ENCODE data around the gene KCNJ16. TPM values are rescaled to one million over a fixed set of nuclear protein-coding genes. Genes with fewer than 3 reads are reported as not detected.

KCNJ16 gene
- total RNA-seq, 2 donors from 2014 or later = 1.3 TPM; not detected in 1

DNA sequence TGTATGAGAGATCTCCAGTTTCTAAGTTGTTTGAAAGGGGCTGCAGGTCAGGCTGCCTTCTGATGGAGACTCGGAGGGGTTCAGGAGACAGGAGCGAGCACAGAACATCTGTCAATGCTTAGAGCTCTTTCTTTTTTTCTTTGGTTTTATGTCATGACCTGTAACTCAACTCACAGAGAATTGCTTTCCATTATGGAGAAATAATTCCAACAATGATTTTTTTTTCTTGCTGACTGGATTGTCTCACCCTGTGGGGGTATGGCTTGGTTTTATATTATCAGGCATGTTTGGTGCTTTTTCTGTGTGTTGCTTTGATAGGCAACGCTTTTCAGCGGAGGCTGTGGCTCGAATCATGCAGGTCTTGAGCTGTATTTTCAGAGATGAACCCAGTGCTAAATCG is 83.6 kb downstream of the KCNJ16 start:
- Histone ChIP-seq H3K36me3 (no peaks in the 10 kb centered on the region), H3K9me3 (no peaks in the 10 kb centered on the region), H3K4me1 (replicated peaks) (no peaks in the 10 kb centered on the region), H3K27ac (no peak overlapping the region), H3K27me3 (replicated peaks; ENCODE audit: insufficient read depth) (no peaks in the 10 kb centered on the region), H3K4me3 (no peak overlapping the region)
- TF ChIP-seq POLR2A (IDR thresholded peaks at IDR 0.05) = no peak
- TF ChIP-seq POLR2AphosphoS5 (IDR thresholded peaks at IDR 0.05) = no peak
- TF ChIP-seq, protein P1, sequence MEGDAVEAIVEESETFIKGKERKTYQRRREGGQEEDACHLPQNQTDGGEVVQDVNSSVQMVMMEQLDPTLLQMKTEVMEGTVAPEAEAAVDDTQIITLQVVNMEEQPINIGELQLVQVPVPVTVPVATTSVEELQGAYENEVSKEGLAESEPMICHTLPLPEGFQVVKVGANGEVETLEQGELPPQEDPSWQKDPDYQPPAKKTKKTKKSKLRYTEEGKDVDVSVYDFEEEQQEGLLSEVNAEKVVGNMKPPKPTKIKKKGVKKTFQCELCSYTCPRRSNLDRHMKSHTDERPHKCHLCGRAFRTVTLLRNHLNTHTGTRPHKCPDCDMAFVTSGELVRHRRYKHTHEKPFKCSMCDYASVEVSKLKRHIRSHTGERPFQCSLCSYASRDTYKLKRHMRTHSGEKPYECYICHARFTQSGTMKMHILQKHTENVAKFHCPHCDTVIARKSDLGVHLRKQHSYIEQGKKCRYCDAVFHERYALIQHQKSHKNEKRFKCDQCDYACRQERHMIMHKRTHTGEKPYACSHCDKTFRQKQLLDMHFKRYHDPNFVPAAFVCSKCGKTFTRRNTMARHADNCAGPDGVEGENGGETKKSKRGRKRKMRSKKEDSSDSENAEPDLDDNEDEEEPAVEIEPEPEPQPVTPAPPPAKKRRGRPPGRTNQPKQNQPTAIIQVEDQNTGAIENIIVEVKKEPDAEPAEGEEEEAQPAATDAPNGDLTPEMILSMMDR (IDR thresholded peaks at IDR 0.05) = no peak
- 90% methylated on average over 6 of the region's 6 CpGs for WGBS
- DNase-seq (ENCODE audit: low spot score) = no peak
- intact Hi-C loops (cut with DNase I) = no loop called here

DNA sequence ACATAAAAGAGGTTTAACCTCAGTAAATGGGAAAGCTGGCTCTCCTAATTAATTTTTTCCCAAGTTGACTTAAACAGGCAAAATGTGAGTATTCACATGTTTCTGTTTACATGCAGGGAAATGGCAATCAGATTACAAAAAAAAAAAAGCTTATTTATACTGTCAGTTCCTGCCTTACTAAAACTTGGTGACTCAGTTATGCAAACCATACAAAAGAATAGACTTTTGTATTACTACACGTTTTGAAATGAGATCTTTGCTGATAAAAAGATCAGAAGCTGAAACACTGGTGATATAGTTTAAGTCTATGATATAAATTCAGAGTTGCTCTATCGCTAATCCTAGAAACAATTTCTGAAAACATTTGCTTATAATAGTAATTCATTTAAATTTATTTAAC is 85.0 kb downstream of the KCNJ16 start:
- TF ChIP-seq POLR2AphosphoS5 (IDR thresholded peaks at IDR 0.05) (no peak), POLR2A (IDR thresholded peaks at IDR 0.05) (no peak)
- TF ChIP-seq, protein P1 (IDR thresholded peaks at IDR 0.05) = no peak
- Histone ChIP-seq H3K9me3 (no peaks in the 10 kb centered on the region), H3K36me3 (no peaks in the 10 kb centered on the region), H3K27ac (no peak overlapping the region), H3K4me3 (no peak overlapping the region), H3K4me1 (replicated peaks) (no peaks in the 10 kb centered on the region), H3K27me3 (replicated peaks; ENCODE audit: insufficient read depth) (no peaks in the 10 kb centered on the region)
- 38% methylated on average over 2 of the region's 2 CpGs for WGBS
- no peak for DNase-seq (ENCODE audit: low spot score)
- intact Hi-C loops (cut with DNase I) = no loop called here

DNA sequence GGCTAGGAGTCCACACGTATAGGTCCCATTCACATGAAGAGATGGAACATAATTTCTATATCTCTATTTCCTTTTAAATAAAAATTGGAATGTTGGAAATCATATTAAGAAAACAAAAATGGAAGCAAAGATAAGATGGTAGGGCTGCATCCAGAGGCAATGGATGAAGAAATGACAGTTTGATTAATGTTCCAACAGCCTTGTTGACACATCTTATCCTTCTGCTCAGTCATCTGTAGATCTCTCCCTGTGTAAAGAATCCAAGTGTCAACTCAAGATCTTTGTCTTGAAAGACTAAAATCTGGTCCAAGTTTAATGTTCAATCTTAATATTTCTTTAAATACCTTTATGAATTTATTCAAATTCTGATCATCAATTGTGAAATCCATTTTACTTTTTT is 86.5 kb downstream of the KCNJ16 start:
- intact Hi-C loops (cut with DNase I) = no loop called here
- no peaks in the 10 kb centered on the region for H3K36me3 ChIP-seq
- WGBS = 80% methylated on average over 1 of the region's 1 CpG
- no peak overlapping the region for H3K27ac ChIP-seq
- TF ChIP-seq POLR2AphosphoS5 (IDR thresholded peaks at IDR 0.05) (no peak), POLR2A (IDR thresholded peaks at IDR 0.05) (no peak)
- TF ChIP-seq, protein P1 (IDR thresholded peaks at IDR 0.05) = no peak
- H3K9me3 ChIP-seq = no peaks in the 10 kb centered on the region
- no peak overlapping the region for H3K4me3 ChIP-seq
- H3K4me1 ChIP-seq (replicated peaks) = no peaks in the 10 kb centered on the region
- no peak for DNase-seq (ENCODE audit: low spot score)
- no peaks in the 10 kb centered on the region for H3K27me3 ChIP-seq (replicated peaks; ENCODE audit: insufficient read depth)

DNA sequence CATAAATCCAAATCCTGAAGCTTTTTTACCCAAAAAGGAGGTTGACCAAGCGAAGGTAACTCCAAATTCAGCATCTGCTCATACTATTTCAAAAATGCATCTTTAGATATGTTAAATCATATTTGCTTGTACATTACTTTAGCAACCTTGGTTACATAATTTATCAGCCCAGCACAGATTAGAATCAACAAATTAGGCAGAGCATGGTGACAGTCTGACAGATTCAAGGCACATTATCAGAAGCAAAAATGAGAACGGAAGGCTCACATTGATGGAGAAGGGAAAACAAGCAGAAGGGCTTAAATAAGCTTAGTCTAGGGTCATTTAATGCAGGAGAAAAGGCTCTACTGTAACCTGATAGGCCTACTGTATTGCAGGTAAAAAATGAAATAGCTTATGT is 90.4 kb downstream of the KCNJ16 start:
- WGBS = 78% methylated on average over 2 of the region's 2 CpGs
- Histone ChIP-seq H3K36me3 (no peaks in the 10 kb centered on the region), H3K4me3 (no peak overlapping the region), H3K9me3 (no peaks in the 10 kb centered on the region), H3K4me1 (replicated peaks) (no peaks in the 10 kb centered on the region), H3K27ac (no peak overlapping the region), H3K27me3 (replicated peaks; ENCODE audit: insufficient read depth) (no peaks in the 10 kb centered on the region)
- intact Hi-C loops (cut with DNase I) = no loop called here
- TF ChIP-seq, protein P1 (IDR thresholded peaks at IDR 0.05) = no peak
- TF ChIP-seq POLR2A (IDR thresholded peaks at IDR 0.05) (no peak), POLR2AphosphoS5 (IDR thresholded peaks at IDR 0.05) (no peak)
- DNase-seq (ENCODE audit: low spot score) = no peak

DNA sequence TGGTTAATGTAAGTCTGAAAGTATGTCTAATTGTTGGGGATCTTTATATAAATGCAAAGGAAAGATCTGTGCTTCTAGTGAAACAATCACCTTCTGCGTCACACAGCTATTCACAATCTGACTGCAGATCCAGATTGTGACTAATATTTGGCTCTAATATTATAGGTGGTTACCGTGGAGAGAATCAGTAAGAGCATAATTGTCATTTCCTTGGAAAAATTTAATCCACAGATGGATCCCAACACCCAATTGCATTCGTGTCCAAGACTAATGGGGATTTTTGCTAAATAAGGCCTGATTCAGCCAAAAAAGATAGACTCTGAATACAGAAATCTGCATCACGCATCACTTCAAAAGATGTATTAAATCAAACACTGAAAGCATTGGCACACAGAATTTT is 91.6 kb downstream of the KCNJ16 start:
- Histone ChIP-seq H3K4me3 (no peak overlapping the region), H3K4me1 (replicated peaks) (no peaks in the 10 kb centered on the region), H3K36me3 (no peaks in the 10 kb centered on the region), H3K27me3 (replicated peaks; ENCODE audit: insufficient read depth) (no peaks in the 10 kb centered on the region), H3K27ac (no peak overlapping the region), H3K9me3 (no peaks in the 10 kb centered on the region)
- WGBS = 96% methylated on average over 4 of the region's 4 CpGs
- no peak for DNase-seq (ENCODE audit: low spot score)
- no peak for TF ChIP-seq POLR2A (IDR thresholded peaks at IDR 0.05)
- TF ChIP-seq, protein P1 (IDR thresholded peaks at IDR 0.05) = no peak
- TF ChIP-seq POLR2AphosphoS5 (IDR thresholded peaks at IDR 0.05) = no peak
- intact Hi-C loops (cut with DNase I) = no loop called here
